HL-60 (cell line): ENCODE measurements around the gene PXK.

ENCODE experiments used
- DNase-seq, 2 experiments: peaks; one replicate each; pipeline ENCODE4 v3.0.0-alpha.2; 2010 to 2020; ENCODE audit warnings: low read depth in 1 of 2, low spot score in 1 of 2
- H3K27ac ChIP-seq: fragments of 250-450 bp; sonication (Bioruptor Pico); replicated peaks from 2 replicates; pipeline ENCODE4 v1.5.1; 2020; ENCODE audit warnings: mild to moderate bottlenecking, moderate library complexity
- H3K27me3 ChIP-seq: fragments of 250-450 bp; sonication (Bioruptor Pico); 2 replicates; pipeline ENCODE4 v1.5.1; 2021; ENCODE audit warnings: mild to moderate bottlenecking, moderate library complexity; ENCODE audit not compliant: insufficient read depth, poor library complexity, severe bottlenecking
- H3K4me3 ChIP-seq: replicated peaks from 2 replicates; pipeline ENCODE4 v1.5.1; 2011; ENCODE audit warnings: mild to moderate bottlenecking, control low read depth, low read length; ENCODE audit not compliant: insufficient read depth
- GABPA ChIP-seq: IDR thresholded peaks from 2 replicates; pipeline ENCODE4 v1.6.1; 2012; ENCODE audit warnings: low read depth
- POLR2AphosphoS5 ChIP-seq: IDR thresholded peaks from 2 replicates; pipeline ENCODE4 v1.6.1; 2012; ENCODE audit warnings: low read depth
- SPI1 ChIP-seq: IDR thresholded peaks from 2 replicates; pipeline ENCODE4 v1.6.1; 2012; ENCODE audit warnings: low read depth, mild to moderate bottlenecking, borderline replicate concordance
- TF ChIP-seq, protein P1 (sequence below): IDR thresholded peaks from one replicate; pipeline ENCODE4 v1.5.1; 2011; ENCODE audit warnings: low read length, control low read depth, inconsistent platforms; ENCODE audit not compliant: insufficient read depth
- TF ChIP-seq, protein P2 (sequence below): IDR thresholded peaks from 2 replicates; pipeline ENCODE4 v1.6.1; 2012; ENCODE audit warnings: low read depth; ENCODE audit not compliant: insufficient replicate concordance

The PXK gene

DNA sequence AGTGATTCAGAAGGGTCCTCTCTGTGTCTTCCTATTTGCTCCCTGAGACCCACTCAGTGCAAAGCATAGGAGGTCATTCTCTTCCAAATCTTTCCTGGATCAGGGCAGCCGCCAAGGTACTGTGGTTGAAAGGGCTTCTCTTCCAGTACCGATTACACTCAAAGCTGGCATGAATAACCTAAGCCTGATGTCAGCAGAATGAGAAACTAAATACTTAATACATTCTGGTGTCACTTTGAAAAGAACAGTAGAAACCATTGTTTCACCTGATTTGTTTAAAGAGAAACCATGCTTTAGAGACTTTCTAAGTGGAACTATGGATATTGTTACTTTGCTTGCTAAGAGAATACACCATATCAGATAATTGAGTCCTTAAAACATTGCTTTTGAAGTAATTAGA, 50.8 kb downstream of the PXK start:
- no peak overlapping the region for H3K4me3 ChIP-seq
- H3K27ac ChIP-seq = no peak overlapping the region
- no peaks in the 10 kb centered on the region for H3K27me3 ChIP-seq
- DNase-seq = no peak
- TF ChIP-seq SPI1 (no peak), POLR2AphosphoS5 (no peak), GABPA (no peak)
- TF ChIP-seq, protein P1, sequence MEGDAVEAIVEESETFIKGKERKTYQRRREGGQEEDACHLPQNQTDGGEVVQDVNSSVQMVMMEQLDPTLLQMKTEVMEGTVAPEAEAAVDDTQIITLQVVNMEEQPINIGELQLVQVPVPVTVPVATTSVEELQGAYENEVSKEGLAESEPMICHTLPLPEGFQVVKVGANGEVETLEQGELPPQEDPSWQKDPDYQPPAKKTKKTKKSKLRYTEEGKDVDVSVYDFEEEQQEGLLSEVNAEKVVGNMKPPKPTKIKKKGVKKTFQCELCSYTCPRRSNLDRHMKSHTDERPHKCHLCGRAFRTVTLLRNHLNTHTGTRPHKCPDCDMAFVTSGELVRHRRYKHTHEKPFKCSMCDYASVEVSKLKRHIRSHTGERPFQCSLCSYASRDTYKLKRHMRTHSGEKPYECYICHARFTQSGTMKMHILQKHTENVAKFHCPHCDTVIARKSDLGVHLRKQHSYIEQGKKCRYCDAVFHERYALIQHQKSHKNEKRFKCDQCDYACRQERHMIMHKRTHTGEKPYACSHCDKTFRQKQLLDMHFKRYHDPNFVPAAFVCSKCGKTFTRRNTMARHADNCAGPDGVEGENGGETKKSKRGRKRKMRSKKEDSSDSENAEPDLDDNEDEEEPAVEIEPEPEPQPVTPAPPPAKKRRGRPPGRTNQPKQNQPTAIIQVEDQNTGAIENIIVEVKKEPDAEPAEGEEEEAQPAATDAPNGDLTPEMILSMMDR = no peak

DNA sequence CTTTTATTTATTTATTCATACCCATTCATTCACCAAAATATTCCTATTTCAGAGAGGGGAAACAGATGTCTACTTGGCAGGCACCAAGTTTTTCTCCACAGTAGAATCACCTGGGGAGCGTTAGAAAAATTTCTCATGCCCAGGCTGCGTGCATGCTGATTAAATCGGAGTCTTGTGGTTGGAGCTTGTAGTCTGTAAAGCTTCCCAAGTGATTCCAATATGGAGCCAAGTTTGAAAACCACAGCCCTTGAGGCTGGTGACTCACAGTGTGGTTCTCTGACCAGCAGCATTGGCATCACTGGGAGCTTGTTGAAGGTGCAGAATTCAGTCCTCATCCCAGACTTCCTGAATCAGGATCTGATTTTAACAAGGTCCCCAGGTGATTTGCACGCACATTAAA, 51.2 kb downstream of the PXK start:
- no peaks in the 10 kb centered on the region for H3K27me3 ChIP-seq
- H3K4me3 ChIP-seq = no peak overlapping the region
- no peak for DNase-seq
- no peak overlapping the region for H3K27ac ChIP-seq
- TF ChIP-seq, protein P2, sequence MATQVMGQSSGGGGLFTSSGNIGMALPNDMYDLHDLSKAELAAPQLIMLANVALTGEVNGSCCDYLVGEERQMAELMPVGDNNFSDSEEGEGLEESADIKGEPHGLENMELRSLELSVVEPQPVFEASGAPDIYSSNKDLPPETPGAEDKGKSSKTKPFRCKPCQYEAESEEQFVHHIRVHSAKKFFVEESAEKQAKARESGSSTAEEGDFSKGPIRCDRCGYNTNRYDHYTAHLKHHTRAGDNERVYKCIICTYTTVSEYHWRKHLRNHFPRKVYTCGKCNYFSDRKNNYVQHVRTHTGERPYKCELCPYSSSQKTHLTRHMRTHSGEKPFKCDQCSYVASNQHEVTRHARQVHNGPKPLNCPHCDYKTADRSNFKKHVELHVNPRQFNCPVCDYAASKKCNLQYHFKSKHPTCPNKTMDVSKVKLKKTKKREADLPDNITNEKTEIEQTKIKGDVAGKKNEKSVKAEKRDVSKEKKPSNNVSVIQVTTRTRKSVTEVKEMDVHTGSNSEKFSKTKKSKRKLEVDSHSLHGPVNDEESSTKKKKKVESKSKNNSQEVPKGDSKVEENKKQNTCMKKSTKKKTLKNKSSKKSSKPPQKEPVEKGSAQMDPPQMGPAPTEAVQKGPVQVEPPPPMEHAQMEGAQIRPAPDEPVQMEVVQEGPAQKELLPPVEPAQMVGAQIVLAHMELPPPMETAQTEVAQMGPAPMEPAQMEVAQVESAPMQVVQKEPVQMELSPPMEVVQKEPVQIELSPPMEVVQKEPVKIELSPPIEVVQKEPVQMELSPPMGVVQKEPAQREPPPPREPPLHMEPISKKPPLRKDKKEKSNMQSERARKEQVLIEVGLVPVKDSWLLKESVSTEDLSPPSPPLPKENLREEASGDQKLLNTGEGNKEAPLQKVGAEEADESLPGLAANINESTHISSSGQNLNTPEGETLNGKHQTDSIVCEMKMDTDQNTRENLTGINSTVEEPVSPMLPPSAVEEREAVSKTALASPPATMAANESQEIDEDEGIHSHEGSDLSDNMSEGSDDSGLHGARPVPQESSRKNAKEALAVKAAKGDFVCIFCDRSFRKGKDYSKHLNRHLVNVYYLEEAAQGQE = no peak
- TF ChIP-seq GABPA (no peak), SPI1 (no peak), POLR2AphosphoS5 (no peak)
- TF ChIP-seq, protein P1 = no peak

DNA sequence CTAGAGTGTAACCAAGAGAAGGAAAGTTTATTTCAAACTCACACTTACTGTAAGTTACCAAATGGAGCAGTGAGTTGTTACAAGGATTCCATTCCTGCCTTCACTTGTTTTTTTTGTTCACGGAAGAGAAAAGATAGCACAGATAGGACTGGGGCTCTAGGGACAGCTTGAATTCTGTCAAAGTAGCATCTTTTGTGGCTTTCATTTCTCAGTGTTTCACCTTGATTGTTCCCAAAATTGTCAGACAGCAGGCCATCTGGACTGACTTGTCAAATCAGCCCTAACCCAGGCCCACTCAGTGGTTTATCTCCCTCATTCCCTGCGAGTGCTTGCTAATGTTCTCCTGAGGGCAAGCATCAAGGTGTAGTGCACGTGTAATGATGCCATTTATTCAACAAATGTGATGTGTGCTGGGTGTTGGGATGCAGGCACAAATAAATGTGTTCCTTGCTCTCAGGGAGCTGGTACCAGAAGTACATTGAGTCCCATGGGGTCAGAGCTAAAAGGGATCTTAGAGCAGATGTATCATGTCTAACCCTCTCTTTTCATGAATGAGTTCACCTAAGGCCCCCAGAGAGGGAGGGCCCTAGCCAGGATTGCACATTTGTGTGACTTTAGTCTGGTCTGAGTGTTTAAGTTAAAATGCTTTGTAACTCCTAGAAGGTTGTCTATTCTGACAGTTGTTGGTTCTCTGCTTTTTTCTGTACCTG, 51.8 kb downstream of the PXK start:
- Histone ChIP-seq H3K27me3 (no peaks in the 10 kb centered on the region), H3K27ac (no peak overlapping the region), H3K4me3 (no peak overlapping the region)
- no peak for DNase-seq
- TF ChIP-seq POLR2AphosphoS5 = no peak
- TF ChIP-seq, protein P1 = no peak
- no peak for TF ChIP-seq GABPA
- TF ChIP-seq, protein P2 = no peak
- TF ChIP-seq SPI1 = no peak
